Parathyroid adenoma (tissue), 2 donors: ENCODE results near the gene HDAC4.

ENCODE experiments used
- H2AFZ ChIP-seq: fragments of 300-600 bp; sonication (generic); one replicate; pipeline ENCODE4 v1.7.0; 2017; ENCODE audit warnings: antibody characterized with exemption, mild to moderate bottlenecking
- H3K27ac ChIP-seq: fragments of 300-600 bp; sonication (generic); one replicate; pipeline ENCODE4 v1.7.0; 2017
- H3K27me3 ChIP-seq: fragments of 300-600 bp; sonication (generic); one replicate; pipeline ENCODE4 v1.7.0; 2017; ENCODE audit warnings: low read length; ENCODE audit not compliant: control insufficient read depth, insufficient read depth
- H3K36me3 ChIP-seq: fragments of 300-600 bp; sonication (generic); one replicate; pipeline ENCODE4 v1.7.0; 2017; ENCODE audit warnings: low read length; ENCODE audit not compliant: control insufficient read depth, insufficient read depth
- H3K4me1 ChIP-seq: fragments of 300-600 bp; sonication (generic); one replicate; pipeline ENCODE4 v1.7.0; 2017; ENCODE audit warnings: control low read depth
- H3K4me2 ChIP-seq: fragments of 300-600 bp; sonication (generic); one replicate; pipeline ENCODE4 v1.7.0; 2017; ENCODE audit warnings: low read length
- H3K4me3 ChIP-seq: fragments of 300-600 bp; sonication (generic); one replicate; pipeline ENCODE4 v1.7.0; 2017; ENCODE audit warnings: low read depth, low read length
- H3K79me2 ChIP-seq: fragments of 300-600 bp; sonication (generic); one replicate; pipeline ENCODE4 v1.7.0; 2017; ENCODE audit warnings: control low read depth
- H3K9ac ChIP-seq: fragments of 300-600 bp; sonication (generic); one replicate; pipeline ENCODE4 v1.7.0; 2017; ENCODE audit warnings: mild to moderate bottlenecking
- H3K9me3 ChIP-seq: fragments of 300-600 bp; sonication (generic); one replicate; pipeline ENCODE4 v1.7.0; 2017; ENCODE audit warnings: low read length; ENCODE audit not compliant: control insufficient read depth
- CTCF ChIP-seq: fragments of 300-600 bp; sonication (generic); IDR thresholded peaks from one replicate; pipeline ENCODE4 v1.7.0; 2017; ENCODE audit warnings: antibody characterized with exemption, mild to moderate bottlenecking
- donor health status: primary hyperparathyroidism.

HDAC4 gene

GRCh38 chr2:239358062-239358754 is 42.6 kb downstream of the HDAC4 start:
- Histone ChIP-seq H3K9ac (no peak overlapping the region), H3K4me2 (no peak overlapping the region), H2AFZ (no peak overlapping the region), H3K79me2 (peaks cover 17% of the 10 kb centered on the region), H3K36me3 (no peaks in the 10 kb centered on the region), H3K4me1 (no peaks in the 10 kb centered on the region), H3K27me3 (no peaks in the 10 kb centered on the region), H3K4me3 (no peak overlapping the region), H3K9me3 (no peaks in the 10 kb centered on the region), H3K27ac (no peak overlapping the region)
- TF ChIP-seq CTCF, result no peak

GRCh38 chr2:239355724-239356123 is 45.1 kb downstream of the HDAC4 start:
- Histone ChIP-seq H3K27me3 (no peaks in the 10 kb centered on the region), H3K36me3 (no peaks in the 10 kb centered on the region), H3K27ac (no peak overlapping the region), H3K9me3 (no peaks in the 10 kb centered on the region), H3K9ac (no peak overlapping the region), H2AFZ (no peak overlapping the region), H3K4me2 (no peak overlapping the region), H3K4me1 (no peaks in the 10 kb centered on the region), H3K4me3 (no peak overlapping the region), H3K79me2 (peaks cover 12% of the 10 kb centered on the region)
- TF ChIP-seq CTCF, result no peak

GRCh38 chr2:239355139-239355538 is 45.7 kb downstream of the HDAC4 start:
- Histone ChIP-seq H3K79me2 (peaks cover 12% of the 10 kb centered on the region), H3K4me3 (no peak overlapping the region), H3K9me3 (no peaks in the 10 kb centered on the region), H3K27me3 (no peaks in the 10 kb centered on the region), H2AFZ (no peak overlapping the region), H3K4me1 (no peaks in the 10 kb centered on the region), H3K4me2 (no peak overlapping the region), H3K27ac (no peak overlapping the region), H3K36me3 (no peaks in the 10 kb centered on the region), H3K9ac (no peak overlapping the region)
- no peak for TF ChIP-seq CTCF

- TF ChIP-seq CTCF, result no peak
- Histone ChIP-seq H3K36me3 (no peaks in the 10 kb centered on the region), H2AFZ (no peak overlapping the region), H3K9me3 (no peaks in the 10 kb centered on the region), H3K4me1 (no peaks in the 10 kb centered on the region), H3K9ac (no peak overlapping the region), H3K4me3 (no peak overlapping the region), H3K27me3 (no peaks in the 10 kb centered on the region), H3K4me2 (no peak overlapping the region), H3K79me2 (peaks cover 12% of the 10 kb centered on the region), H3K27ac (no peak overlapping the region)
Observed at GRCh38 chr2:239354791-239355136, 46.1 kb downstream of the HDAC4 start.

GRCh38 chr2:239354132-239354790 is 46.6 kb downstream of the HDAC4 start:
- no peak for TF ChIP-seq CTCF
- H3K4me3 ChIP-seq, result no peak overlapping the region
- H3K79me2 ChIP-seq, result peaks cover 12% of the 10 kb centered on the region

More at GRCh38 chr2:239354132-239354790, 46.6 kb downstream of the HDAC4 start:
- Histone ChIP-seq H3K27ac (no peak overlapping the region), H3K4me2 (no peak overlapping the region), H3K9ac (no peak overlapping the region), H3K9me3 (no peaks in the 10 kb centered on the region), H3K4me1 (no peaks in the 10 kb centered on the region), H3K36me3 (no peaks in the 10 kb centered on the region), H3K27me3 (no peaks in the 10 kb centered on the region), H2AFZ (no peak overlapping the region)
